ENCODE data around the gene DLG2.

Gene DLG2

DNA sequence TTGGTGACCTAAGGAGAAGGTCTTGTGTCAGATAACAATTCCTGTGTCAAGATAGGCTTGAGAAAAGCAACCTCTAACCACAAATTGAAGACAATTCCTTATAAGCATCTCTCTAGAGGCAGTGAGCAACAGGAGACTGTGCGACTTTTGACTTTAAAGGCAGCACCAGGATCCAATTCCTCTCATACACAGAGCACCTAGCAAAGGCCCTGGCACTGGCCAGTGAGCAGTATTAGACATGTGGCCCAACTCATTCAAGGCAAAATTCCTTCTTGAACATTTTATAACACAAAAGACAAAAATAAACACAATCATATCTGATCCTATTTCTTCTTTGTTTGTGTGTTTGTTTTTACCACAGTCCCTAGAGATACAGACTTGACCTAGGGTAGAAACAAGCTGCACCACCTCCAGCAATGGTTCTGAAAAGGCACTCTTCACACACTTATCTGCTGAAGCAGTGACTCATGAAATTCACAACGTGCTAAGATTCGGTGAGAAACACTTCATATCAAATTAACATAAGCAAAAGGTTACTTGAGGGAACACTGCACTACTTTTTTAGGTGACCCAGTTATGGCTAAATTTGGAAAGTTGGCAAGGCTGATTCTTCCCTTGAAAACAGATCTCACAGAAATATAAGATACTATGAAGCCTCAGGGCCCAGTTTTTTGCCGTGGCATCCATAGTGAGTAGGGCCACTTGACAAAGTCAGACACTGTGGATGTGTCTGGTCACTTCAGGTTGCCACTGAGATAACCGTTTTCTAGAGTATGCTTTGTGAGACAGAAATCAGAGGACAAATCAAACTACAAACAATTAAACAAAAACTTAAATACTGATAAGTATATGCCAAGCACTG lies 1018.9 kb downstream of the DLG2 start:
- DNase-seq, result no peak

DNA sequence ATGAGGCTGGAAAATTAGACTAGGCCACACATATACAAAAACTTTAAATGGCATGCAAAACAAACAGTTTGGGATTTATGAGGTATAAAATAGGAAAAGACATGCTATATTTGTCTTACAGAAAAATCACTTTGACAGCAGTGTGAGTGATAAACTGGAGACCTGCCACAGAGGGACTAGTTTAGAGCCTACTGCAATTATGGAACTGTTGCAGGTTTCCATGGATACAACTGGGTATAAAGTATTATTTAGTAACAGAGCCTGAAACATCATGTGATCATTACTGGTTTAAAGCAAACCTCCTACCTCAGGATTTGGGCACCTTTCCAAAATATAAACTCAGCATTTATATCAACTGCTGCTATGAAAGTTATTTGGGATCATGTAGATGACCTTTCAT lies 1032.5 kb downstream of the DLG2 start:
- no peak for DNase-seq

DNA sequence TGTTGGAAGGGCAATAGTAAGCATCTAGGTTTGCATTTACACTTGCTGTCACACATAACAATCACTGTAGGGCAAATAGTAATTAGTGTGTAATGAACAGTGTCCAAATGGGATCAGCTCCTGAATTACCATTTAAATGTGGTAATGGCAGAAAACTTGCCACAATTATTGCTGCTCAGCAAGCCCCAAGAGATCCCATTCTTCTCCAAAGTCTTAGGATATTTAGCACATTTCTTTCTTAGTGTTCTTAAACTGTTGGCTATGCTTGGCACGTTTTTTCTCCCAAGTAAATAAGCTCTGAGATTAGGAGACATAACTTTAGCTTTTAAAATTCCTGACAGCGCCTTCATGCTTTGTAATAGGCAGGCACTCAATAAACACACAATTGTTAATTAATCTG lies 1037.0 kb downstream of the DLG2 start:
- no peak for DNase-seq

DNA sequence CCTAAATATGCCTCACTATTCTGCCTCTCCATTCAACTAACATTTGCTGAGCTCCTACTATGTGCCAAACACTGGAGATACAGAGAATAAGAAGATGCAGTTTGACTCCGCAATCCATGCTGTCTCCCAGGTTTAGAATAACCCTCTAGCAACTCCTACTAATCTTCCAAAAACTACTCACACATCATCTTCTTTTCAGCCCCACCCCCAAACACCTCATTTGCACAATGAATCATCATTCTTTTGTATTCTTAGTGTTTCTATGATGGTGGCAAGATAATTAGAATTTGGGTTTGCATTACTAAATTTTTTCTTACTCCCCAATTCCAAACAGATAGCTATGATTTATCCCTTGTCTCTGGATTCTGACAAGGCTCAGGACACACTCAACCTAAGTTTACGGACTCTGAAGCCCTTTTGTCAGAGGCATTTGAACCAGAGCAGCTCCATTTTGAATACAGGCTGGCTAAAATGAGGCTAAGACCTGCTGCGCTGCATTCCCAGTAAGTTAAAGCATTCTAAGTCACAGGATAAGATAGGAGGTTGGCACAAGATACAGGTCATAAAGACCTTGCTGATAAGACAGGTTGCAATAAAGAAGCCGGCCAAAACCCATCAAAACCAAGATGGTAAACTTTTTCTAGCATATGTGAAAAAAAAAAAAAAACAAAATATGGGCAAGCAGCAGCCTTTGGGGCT lies 1038.9 kb downstream of the DLG2 start:
- no peak for DNase-seq

DNA sequence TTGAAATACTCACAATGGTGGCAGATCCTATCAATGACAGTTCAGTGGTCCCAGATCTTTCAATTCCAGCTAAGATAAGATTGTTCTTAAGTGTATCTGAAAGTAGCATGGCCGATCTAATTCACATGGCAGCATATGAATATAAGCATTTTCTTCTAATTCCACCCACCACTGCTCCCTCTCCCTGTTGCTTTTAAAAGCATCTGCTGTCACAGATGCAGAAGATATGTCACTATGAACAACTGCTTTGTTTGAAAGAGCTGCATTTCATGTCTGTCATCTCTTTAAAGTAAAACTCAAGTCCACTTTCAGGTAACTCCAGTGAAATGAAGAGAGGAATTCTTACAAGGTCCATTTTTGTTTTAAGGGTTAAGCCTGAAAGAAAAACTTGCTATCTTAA lies 1044.0 kb downstream of the DLG2 start:
- DNase-seq, result no peak

DNA sequence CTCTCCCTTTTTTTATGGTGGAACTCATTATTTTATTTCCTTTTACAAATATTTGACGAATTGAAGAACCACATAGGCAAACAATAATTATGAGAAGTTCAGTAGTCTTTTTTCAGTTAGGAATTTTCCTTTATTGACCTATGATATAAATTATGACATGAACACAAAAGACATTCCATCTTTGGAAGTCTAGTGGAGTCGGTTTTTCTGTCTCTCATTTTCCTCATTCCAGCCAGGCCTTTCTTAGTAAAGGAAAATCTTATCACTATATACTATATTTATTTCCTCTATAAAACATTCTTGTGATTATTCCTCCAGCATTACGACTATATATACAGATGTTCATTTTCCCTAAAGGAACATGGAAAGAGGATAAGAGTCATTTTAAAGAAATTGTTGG lies 1046.1 kb downstream of the DLG2 start:
- no peak for DNase-seq

DNA sequence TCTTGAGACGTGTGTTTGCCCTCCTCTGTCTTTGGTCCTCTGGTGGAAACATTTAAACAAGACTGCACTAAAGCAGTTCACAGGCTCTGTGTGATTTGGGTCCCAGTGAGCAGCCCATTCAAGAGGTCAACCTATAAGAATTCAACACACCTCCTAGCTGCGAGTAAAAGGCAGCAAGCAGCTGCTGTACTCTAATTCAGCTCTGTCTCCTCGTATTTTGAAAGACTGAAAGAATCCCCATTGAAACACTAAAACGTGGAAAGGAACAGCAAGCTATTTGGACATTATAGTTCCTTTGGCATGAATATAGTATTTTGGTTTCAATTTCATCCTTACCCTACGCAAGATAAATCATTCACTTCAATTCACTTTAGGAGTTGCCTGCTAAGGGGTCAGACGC lies 1046.7 kb downstream of the DLG2 start:
- DNase-seq, result no peak

DNA sequence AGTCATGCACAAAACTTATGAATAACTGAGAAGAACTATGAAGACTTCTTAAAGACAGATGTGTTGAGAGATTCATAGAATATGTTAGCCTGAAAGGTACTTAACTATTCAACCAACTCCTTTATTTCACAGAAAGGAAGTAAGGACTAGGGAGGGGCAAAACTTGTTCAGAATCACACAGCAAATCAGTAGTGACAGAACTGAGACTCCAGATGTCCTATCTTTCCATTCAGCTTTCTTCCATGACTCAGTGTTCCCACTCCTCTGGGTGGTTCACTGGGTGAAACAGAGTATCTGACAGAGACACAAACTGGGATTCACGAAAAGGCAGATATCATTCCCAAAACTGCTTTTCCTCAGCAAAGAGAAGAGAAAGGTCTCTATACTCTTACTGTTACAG lies 1053.3 kb downstream of the DLG2 start:
- DNase-seq, result no peak

DNA sequence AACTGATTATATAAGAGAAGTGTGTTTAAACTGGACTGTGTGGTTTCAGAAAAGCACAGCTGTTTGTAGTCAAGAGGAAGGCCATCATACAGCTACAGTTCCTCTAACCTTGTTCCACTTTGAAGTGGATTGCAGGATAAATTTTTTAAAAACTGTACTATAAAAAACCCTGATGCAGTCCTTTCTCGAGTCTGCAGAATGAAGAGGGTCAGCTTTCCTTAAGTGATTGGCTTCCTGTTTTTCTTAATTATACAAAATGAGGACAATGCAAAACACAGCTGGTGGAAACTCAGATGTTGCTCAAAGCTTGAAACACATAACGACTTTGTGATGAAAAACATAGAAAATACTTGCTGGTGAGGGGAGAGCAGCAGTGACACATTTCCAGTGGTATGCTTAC lies 1060.5 kb downstream of the DLG2 start:
- no peak for DNase-seq

DNA sequence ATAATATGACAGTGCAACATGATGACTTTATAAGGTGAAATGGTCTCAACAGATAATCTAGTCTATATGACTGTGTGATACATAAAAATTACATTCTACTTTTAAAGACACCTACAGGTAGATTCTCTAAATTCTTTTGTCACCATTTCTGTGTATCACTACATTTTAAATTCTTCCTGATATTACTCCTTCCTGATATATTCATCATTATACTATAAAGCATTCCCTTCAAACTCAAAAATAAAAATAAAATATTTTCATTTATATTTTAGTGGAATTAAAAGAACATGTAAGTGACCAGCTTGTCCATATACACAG lies 1062.3 kb downstream of the DLG2 start:
- DNase-seq, result no peak

DNA sequence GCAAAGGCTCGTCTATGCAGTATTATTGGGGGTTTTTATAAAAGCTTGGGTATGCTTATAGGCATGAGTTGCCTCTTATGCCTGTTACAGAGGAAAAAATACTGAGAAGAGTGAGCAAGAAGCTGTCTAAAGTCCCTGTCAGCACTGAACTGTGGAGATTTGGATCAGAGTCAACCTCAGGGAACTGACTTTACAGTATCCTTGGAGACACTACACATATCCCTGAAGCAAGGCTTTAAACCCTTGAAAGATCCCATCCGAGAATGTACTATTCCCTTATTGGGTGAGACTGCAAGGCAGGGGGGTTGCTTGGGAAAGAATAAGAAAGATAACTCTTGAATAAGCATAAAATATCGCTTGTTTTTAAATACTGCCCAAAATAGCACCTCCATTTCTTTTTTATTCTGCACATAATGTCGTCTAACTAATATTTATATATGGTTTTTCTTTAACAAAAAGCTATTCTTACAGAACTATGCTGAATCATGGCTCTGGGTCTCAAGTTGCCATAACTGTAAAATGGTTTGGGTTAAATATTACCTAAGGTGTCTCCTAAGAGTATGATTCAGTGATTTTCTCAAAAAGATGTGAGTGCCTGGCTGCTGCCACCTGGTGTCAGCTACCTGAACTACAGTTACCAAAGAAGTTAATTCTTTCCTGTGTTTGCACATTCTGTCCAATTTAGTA lies 1062.8 kb downstream of the DLG2 start:
- DNase-seq, result peak in 1 of 2 donors; percentile 3

DNA sequence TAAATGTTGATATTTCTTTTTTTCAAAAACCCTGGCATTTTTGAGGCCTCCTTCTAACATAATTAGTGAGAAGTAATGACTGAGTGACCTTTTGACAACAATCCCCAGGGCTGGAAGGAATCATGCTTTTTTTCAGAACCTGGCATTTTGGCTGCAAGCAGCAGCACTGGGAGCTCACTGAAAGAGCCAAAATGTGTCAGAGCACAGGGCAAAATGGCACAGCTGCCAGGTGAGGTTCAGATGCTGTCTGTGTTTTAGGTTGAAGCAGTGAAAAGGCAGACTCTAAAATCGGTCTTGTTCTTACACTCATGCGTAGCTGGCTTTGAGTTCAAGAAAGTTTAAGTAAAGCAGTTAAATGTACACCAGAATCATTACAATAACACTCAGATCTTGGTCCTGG lies 1063.8 kb downstream of the DLG2 start:
- DNase-seq, result no peak

DNA sequence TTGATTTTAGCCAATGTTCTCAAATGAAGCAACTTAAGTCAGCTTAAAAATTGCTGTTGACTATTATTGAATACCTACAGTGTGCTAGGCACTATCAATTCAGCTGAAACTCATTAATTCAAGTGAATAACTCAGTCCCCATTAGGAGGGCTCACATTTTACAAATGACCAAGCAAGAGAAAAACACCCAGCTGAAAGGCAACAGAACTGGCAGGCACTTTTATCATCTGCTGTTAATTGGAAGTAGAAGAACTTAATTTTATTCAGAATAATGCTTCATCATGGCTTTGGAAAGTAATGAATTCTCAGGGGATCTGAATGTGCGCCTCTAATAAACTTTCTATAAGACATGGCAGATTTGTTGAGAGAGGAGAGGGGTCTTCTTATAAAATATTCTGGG lies 1066.9 kb downstream of the DLG2 start:
- no peak for DNase-seq

DNA sequence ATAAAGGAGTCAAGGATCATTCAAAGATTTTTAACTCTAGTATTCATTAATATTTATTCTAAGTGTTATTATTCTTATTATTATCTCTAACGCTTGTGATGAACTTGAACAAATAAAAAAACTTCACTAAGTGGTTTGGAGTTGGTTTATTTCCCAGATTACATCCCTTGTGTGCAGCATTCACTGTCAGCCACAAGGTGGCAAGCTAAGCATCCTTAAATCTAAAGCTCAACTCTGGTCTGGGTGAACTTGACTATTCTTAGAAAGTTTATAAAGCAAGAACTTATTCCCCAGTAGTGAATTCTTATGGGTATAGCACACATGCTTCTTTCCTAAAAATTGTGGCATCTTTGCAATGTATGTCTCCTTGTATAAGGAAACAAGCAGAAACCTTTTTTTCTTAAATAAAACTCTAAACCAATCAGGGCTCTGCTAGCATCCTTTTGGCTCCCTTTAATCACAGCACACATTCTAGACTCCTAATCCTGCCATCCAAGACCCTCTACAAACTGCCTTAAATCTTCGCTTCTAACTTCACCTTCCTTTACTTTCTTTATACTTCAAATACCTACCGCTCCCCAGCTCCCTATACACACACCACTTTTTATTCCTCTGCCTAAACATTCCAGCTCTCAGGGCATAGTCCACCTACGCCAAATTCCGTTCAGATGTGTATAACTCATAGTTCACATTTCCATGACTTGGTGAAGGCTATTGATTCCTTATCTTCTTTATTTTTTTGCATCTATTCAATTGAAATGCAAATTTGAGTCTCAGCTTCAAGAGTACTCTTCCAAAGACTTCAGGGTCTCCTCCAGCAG lies 1068.8 kb downstream of the DLG2 start:
- DNase-seq, result no peak

DNA sequence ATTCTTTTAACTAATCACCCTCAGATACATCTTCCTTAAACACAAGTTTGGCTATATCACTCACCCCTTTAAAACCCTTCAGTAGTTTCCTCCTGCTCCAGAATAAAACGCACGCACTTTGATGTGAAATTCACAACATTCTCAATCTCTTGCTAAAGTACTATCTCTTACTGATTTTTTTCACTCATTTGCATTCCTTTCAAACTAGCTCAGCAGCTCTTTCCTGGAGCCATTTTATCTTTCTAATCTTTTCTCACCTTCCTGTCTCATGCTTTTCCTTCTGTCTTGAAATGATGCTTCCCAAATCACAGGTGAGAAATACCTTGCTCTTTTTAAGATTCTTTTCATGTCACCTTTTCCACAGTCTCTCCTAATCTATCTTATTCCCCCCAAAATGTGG lies 1074.4 kb downstream of the DLG2 start:
- no peak for DNase-seq

DNA sequence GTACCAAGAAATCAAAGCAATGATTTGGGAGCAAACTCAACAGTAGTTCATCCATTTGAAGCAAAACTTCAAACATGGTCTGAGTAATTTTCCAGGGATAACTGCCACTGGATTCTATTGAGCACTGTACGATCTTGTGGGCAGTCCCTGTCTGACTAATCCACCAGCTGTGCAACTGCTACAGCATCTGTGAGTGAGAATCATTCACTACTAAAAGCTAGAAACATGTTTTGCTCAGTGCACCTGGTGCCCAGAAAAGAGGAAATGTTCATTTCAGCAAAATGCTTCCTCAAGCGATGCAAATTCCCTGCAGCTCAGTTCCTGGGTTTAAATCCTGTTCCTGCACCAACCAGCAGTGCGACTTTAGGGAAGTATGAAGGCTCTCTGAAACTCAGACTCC lies 1077.9 kb downstream of the DLG2 start:
- no peak for DNase-seq

DNA sequence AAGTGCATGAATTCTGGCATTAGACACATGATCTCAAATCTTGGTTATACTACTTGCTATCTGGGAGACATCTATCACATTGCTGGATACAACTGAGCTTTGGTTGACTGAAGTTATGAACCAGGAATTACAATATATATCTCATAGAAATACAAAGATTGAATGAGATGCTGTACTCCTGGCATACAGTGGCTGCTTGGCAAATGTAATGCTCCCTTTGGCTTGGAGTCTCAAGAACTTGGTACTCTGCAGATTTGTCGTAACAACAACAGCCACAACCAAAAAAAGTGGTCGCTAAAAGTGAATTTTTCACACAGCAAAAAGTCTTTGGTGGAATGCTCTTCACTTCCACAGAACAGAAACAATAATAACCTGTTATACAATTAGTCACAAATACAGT lies 1082.6 kb downstream of the DLG2 start:
- DNase-seq, result no peak

DNA sequence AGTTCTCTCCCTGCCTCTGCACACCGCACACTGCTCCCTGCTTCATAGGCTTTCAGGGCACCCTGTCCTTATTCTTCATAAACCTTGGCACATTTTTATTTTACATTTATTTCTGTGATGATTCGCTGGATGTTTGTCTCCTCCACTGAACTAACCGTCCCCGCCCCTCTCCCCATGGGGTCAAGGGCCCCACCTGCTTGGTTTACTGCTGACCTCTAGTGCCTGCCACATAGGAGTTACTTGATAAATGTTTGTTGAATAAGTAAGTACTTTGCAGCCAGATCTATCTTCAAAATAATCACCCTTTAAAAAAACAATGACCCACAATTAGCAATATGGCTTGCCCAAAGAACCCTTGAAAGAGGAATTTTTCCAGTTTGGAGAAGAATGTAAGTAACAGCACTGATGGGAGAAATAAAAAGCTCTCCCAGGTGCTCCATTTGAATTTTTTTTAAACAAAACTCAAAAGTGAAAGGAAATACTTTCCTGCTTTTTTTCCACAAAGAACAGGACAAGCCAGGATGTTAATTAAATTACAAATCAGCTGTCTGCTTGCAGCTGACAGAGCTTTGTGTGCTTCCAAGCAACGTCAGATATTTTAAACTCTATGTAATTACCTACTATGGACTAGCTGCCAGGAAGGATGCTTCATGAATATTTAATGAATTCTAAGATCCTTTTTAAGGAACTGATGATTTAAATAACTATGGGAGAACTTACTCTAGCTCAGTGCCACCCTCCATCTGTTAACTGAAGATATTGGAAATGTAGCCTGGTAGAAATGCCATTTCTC lies 1083.6 kb downstream of the DLG2 start:
- no peak for DNase-seq

DNA sequence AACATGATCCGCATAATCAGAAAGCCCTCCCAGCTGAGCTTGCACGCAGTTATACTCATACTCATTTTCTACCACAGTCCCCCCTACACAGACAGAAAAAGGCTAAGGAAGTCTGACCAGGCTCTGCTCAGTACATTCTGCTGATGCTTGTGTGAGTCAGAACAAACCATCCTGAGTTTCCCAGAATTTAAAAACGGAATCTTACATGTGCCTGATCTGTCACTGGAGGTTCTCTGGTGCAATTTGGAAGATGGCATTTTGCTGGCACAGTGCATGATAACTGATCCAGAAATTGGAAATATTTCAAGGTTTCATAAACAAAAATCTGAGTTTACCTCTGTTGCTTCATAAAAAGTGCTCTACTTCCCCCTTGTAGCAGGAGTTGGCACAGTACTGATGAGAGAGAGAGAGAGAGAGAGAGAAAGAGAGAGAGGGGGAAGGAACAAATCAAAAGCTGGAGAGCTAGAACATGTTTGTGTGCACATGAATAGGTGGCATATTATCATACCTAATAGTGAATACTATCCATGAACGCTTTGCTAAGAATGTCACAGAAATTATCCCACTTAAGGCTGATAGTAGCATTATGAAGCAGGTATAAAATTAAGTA lies 1085.3 kb downstream of the DLG2 start:
- DNase-seq, result no peak

DNA sequence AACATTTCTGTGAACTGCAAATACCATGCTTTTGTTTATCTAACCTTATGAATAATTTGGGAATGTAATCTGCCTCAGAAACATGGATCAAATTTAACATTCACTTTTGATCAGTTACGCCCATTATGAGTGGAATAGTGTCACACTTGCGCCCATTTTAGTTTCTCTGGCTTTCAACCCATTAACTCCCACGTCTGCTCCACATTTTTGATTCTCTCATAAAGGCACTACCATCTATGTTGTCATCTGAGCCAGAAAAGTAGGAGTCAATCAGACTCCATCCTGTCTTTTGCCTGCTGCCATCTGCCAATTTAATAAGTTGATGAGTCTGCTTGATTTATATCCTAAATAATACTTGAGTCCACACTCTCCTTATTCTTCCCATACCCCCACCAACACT lies 1090.7 kb downstream of the DLG2 start:
- DNase-seq, result no peak

DNA sequence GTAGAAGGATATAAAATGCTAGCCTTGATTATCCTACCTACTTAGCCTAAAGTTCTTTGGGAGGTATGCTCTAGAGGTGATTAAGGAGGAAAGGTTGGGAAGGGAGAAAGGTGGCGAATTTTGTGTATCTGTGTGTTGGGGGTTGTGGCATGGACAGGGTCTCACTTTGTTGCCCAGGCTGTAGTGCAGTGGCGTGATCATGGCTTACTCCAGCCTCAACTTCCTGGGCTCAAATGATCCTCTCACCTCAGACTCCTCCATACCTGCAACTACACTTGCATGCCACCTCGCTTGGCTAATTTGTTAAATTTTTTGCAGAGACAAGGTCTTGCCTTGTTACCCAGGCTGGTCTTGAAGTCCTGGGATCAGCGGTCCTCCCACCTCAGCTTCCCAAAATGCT lies 1094.8 kb downstream of the DLG2 start:
- DNase-seq, result no peak

DNA sequence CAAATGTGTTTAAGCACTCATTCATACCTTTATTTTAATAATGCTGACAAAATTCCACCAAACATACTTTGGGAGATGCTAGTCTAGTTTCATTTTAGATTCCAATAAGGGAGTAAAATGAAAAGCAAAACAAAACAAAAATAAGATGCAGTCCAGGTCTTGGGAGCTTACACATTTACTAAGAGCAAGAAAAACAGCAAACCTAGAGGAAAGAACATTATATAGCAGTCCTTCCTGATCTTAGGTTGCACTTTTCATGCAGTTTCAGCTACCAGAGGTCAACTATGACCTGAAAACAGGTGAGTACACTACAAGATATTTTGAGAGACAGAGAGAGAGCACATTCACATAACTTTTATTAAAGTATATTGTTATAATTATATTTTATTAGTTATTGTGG lies 1100.9 kb downstream of the DLG2 start:
- no peak for DNase-seq

All from CD4-positive, alpha-beta T cell treated with Interferon alpha-2 for 1 hour (primary cell).